K562 (cell line): ENCODE results near the gene GNG3. TPM values are rescaled to one million over a fixed set of nuclear protein-coding genes. Genes with fewer than 3 reads are reported as not detected.

ENCODE experiments used
- CCNT2 ChIP-seq: IDR thresholded peaks from 2 replicates; pipeline ENCODE4 v1.6.1; 2011; ENCODE audit warnings: borderline replicate concordance, low read depth, mild to moderate bottlenecking, moderate library complexity, mixed read lengths, low read length; ENCODE audit not compliant: insufficient read length; ENCODE audit errors: extremely low read depth
- HCFC1 ChIP-seq: IDR thresholded peaks from 2 replicates; pipeline ENCODE4 v1.6.1; 2012; ENCODE audit warnings: low read depth, low read length, improper control_type of control experiment
- MBD2 ChIP-seq: sonication (generic); IDR thresholded peaks from 2 replicates; pipeline ENCODE4 v1.6.1; 2016; ENCODE audit warnings: low read depth, borderline replicate concordance
- NR4A1 ChIP-seq, 2 experiments: fragments of 250-450 bp in 1 of 2; fragments of 450-650 bp in 1 of 2; sonication (Bioruptor Pico) in 1 of 2; IDR thresholded peaks; 2 replicates each; pipeline versions ENCODE4 v1.4.0 to v1.6.1; 2016 to 2020; ENCODE audit warnings: mild to moderate bottlenecking in 2 of 2, missing compliant biosample characterization in 1 of 2, missing genetic modification characterization in 1 of 2, moderate library complexity in 1 of 2
- POLR2G ChIP-seq: fragments of 200-400 bp; formaldehyde crosslinking; IDR thresholded peaks from 2 replicates; pipeline ENCODE4 v1.6.1; 2017; ENCODE audit warnings: low read depth, mild to moderate bottlenecking, antibody characterized with exemption, low read length, moderate library complexity
- RFX7 ChIP-seq: fragments of 250-450 bp; sonication (Bioruptor Pico); IDR thresholded peaks from 2 replicates; pipeline ENCODE4 v1.5.1; 2021; ENCODE audit warnings: mild to moderate bottlenecking
- SMARCA5 ChIP-seq: fragments of 450-650 bp; IDR thresholded peaks from 2 replicates; pipeline ENCODE4 v1.6.1; 2016
- SRF ChIP-seq, 2 experiments: fragments of 250-450, 450-650 bp in 1 of 2; sonication (Bioruptor Pico) in 1 of 2; sonication (generic) in 1 of 2; formaldehyde crosslinking; IDR thresholded peaks; 2 replicates each; pipeline versions ENCODE4 v1.5.0 to v1.5.1; 2020 to 2022; ENCODE audit warnings: mild to moderate bottlenecking in 1 of 2, missing genetic modification reagents in 1 of 2
- TARDBP ChIP-seq: fragments of 450-650 bp; IDR thresholded peaks from 2 replicates; pipeline ENCODE4 v1.6.1; 2016
- ZNF583 ChIP-seq: fragments of 250-450 bp; sonication (Bioruptor Pico); IDR thresholded peaks from 2 replicates; pipeline ENCODE4 v1.4.0; 2020
- polyA plus RNA-seq, 8 experiments: library from polyadenylated mRNA; depleted of rRNA in 4 of 8; stranded (reverse) in 5 of 8; unstranded in 3 of 8; fragments of >200 nt; fragmentation: Nextera tagmentation in 2 of 8; fragmentation: Illumina TruSeq in 1 of 8; extraction: Ambion mirVana in 2 of 8; extraction: Trizol in 1 of 8; gene quantifications; 2 replicates each; pipeline versions ENCODE4 v1.2.1 to v1.2.3, GENCODE V29; 2011 to 2014; ENCODE audit warnings: inconsistent platforms in 1 of 8, missing spikeins in 1 of 8
- total RNA-seq, 7 experiments: library from RNA; depleted of rRNA in 6 of 7; stranded (reverse); fragments of >200 nt in 6 of 7; fragmentation: Illumina TruSeq in 2 of 7; extraction: Trizol in 2 of 7; gene quantifications; 2 replicates each; pipeline versions ENCODE4 v1.2.1 to v1.2.3, GENCODE V29; 2011 to 2021; ENCODE audit warnings: low replicate concordance in 1 of 7
- TF ChIP-seq, protein P1 (sequence below), 2 experiments: fragments of 450-650 bp; formaldehyde crosslinking in 1 of 2; IDR thresholded peaks; 2 replicates each; pipeline versions ENCODE4 v1.4.0 to v1.6.1; 2014 to 2020; ENCODE audit warnings: mild to moderate bottlenecking in 2 of 2, borderline replicate concordance in 1 of 2, low read depth in 1 of 2
- TF ChIP-seq, protein P2 (sequence below): sonication (generic); formaldehyde crosslinking; IDR thresholded peaks from 2 replicates; pipeline ENCODE4 v1.8.1; 2023; ENCODE audit warnings: mild to moderate bottlenecking, missing genetic modification reagents
- TF ChIP-seq, protein P3 (sequence below): IDR thresholded peaks from 2 replicates; pipeline ENCODE4 v1.6.1; 2014; ENCODE audit warnings: antibody characterized with exemption

Gene GNG3
- total and polyA plus RNA-seq, 9 of the 15 experiments (the other 6 are each of a cell fraction or from before 2014, with no cell fraction given), result 0.07 TPM; not detected in 8

DNA sequence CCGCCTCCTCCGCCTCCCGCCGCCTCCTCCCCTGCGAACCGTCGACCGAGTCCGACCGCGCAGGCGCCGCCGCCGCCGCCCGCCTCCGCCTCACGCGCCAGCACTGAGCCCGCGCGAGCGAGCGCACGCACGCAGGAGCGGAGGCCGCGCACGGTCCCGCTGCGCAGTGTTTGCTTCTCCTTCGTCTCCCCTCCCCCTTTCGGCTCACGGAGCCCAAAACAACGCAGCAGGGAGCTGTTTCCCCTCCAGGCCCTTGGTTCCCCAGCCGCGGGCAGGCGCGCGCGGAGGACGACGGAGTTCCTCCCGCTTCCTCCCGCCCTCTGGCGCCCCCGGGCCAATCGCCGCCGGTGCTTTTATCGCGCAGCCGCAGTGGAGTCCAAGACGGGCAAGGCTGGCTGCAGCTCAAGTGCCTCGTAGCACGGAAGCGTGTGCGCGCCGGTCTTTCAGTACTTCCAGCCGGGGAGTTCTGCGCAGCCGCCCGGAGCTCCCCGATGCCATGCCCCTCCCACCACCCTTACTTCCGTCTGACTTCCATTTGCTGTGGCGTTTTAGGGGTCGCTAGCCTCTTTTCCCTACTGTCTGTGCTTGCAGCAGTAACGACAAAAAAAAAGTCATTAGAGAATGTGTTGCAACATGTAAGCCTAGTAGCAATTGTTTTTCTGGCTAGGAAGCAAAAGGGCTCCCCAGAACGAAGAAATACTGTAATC, 19.8 kb downstream of the GNG3 start, which contains the start of gene HNRNPUL2 (continued):
- TF ChIP-seq, protein P1, sequence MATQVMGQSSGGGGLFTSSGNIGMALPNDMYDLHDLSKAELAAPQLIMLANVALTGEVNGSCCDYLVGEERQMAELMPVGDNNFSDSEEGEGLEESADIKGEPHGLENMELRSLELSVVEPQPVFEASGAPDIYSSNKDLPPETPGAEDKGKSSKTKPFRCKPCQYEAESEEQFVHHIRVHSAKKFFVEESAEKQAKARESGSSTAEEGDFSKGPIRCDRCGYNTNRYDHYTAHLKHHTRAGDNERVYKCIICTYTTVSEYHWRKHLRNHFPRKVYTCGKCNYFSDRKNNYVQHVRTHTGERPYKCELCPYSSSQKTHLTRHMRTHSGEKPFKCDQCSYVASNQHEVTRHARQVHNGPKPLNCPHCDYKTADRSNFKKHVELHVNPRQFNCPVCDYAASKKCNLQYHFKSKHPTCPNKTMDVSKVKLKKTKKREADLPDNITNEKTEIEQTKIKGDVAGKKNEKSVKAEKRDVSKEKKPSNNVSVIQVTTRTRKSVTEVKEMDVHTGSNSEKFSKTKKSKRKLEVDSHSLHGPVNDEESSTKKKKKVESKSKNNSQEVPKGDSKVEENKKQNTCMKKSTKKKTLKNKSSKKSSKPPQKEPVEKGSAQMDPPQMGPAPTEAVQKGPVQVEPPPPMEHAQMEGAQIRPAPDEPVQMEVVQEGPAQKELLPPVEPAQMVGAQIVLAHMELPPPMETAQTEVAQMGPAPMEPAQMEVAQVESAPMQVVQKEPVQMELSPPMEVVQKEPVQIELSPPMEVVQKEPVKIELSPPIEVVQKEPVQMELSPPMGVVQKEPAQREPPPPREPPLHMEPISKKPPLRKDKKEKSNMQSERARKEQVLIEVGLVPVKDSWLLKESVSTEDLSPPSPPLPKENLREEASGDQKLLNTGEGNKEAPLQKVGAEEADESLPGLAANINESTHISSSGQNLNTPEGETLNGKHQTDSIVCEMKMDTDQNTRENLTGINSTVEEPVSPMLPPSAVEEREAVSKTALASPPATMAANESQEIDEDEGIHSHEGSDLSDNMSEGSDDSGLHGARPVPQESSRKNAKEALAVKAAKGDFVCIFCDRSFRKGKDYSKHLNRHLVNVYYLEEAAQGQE (IDR thresholded peaks at IDR 0.05; ENCODE audit: borderline replicate concordance), result no peak
- TF ChIP-seq, protein P1 (CRISPR knock-in tag; IDR thresholded peaks at IDR 0.05; ENCODE audit: low read depth), result peak; percentile 38; the same call in 1 of the 2 replicates
- peak; percentile 93 for TF ChIP-seq CCNT2
- TF ChIP-seq TARDBP, result peak; percentile 57; the same call in 1 of the 2 replicates
- TF ChIP-seq SRF (CRISPR knock-in tag; IDR thresholded peaks at IDR 0.05), result peak in 1 of 2 experiments; percentile 63; a peak in 1 of 4 replicates
- TF ChIP-seq NR4A1 (CRISPR knock-in tag; IDR thresholded peaks at IDR 0.05), result peak; percentile 84; the same call in 1 of the 2 replicates
- peak; percentile 62; the same call in 1 of the 2 replicates for TF ChIP-seq NR4A1 (tag; IDR thresholded peaks at IDR 0.05)
- peak; percentile 33 for TF ChIP-seq HCFC1
- peak; percentile 98 for TF ChIP-seq POLR2G
- TF ChIP-seq MBD2, result peak; percentile 89
- TF ChIP-seq, protein P2, sequence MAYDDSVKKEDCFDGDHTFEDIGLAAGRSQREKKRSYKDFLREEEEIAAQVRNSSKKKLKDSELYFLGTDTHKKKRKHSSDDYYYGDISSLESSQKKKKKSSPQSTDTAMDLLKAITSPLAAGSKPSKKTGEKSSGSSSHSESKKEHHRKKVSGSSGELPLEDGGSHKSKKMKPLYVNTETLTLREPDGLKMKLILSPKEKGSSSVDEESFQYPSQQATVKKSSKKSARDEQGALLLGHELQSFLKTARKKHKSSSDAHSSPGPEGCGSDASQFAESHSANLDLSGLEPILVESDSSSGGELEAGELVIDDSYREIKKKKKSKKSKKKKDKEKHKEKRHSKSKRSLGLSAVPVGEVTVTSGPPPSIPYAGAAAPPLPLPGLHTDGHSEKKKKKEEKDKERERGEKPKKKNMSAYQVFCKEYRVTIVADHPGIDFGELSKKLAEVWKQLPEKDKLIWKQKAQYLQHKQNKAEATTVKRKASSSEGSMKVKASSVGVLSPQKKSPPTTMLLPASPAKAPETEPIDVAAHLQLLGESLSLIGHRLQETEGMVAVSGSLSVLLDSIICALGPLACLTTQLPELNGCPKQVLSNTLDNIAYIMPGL (CRISPR knock-in tag), result 0 out of 2 replicates have a peak, but pooled peaks have one; percentile 76
- TF ChIP-seq, protein P3, sequence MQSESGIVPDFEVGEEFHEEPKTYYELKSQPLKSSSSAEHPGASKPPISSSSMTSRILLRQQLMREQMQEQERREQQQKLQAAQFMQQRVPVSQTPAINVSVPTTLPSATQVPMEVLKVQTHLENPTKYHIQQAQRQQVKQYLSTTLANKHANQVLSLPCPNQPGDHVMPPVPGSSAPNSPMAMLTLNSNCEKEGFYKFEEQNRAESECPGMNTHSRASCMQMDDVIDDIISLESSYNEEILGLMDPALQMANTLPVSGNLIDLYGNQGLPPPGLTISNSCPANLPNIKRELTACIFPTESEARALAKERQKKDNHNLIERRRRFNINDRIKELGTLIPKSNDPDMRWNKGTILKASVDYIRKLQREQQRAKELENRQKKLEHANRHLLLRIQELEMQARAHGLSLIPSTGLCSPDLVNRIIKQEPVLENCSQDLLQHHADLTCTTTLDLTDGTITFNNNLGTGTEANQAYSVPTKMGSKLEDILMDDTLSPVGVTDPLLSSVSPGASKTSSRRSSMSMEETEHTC, result peak; percentile 7; the same call in 1 of the 2 replicates
- TF ChIP-seq ZNF583 (CRISPR knock-in tag), result 0 out of 2 replicates have a peak, but pooled peaks have one; percentile 16
- TF ChIP-seq SMARCA5, result no peak
- no peak for TF ChIP-seq RFX7 (CRISPR knock-in tag)
